GM12878 (cell line): ENCODE results near the gene ADAMTS4. TPM values are rescaled to one million over a fixed set of nuclear protein-coding genes. Genes with fewer than 3 reads are reported as not detected.

Source experiments
- E2F4 ChIP-seq: IDR thresholded peaks from 2 replicates; pipeline ENCODE4 v1.6.1; 2012; ENCODE audit warnings: low read depth, low read length, improper control_type of control experiment
- FOXM1 ChIP-seq: IDR thresholded peaks from 2 replicates; pipeline ENCODE4 v1.6.1; 2012; ENCODE audit warnings: low read depth, mild to moderate bottlenecking, inconsistent platforms, low read length, moderate library complexity
- IRF5 ChIP-seq: fragments of 450-650 bp; IDR thresholded peaks from 2 replicates; pipeline ENCODE4 v1.6.1; 2017; ENCODE audit warnings: borderline replicate concordance
- PAX5 ChIP-seq: IDR thresholded peaks from 2 replicates; pipeline ENCODE4 v1.6.1; 2011; ENCODE audit warnings: low read depth, low read length, borderline replicate concordance
- SMAD5 ChIP-seq: IDR thresholded peaks from 2 replicates; pipeline ENCODE4 v1.6.1; 2016; ENCODE audit warnings: antibody characterized with exemption, low read depth
- SMARCA5 ChIP-seq: fragments of 450-650 bp; IDR thresholded peaks from 2 replicates; pipeline ENCODE4 v1.6.1; 2017; ENCODE audit warnings: mild to moderate bottlenecking
- SREBF2 ChIP-seq: IDR thresholded peaks from 2 replicates; pipeline ENCODE4 v1.6.1; 2012; ENCODE audit warnings: mild to moderate bottlenecking, low read length
- TBL1XR1 ChIP-seq: IDR thresholded peaks from 2 replicates; pipeline ENCODE4 v1.6.1; 2012; ENCODE audit warnings: low read depth, low read length, improper control_type of control experiment
- ZNF24 ChIP-seq: fragments of 450-650 bp; IDR thresholded peaks from 2 replicates; pipeline ENCODE4 v1.6.1; 2017; ENCODE audit warnings: antibody characterized with exemption, mild to moderate bottlenecking
- ZNF622 ChIP-seq: fragments of 450-650 bp; IDR thresholded peaks from 2 replicates; pipeline ENCODE4 v1.6.1; 2017; ENCODE audit warnings: mild to moderate bottlenecking, inconsistent platforms
- polyA plus RNA-seq, 11 experiments: library from polyadenylated mRNA; depleted of rRNA in 4 of 11; unstranded in 6 of 11; stranded (reverse) in 5 of 11; fragments of >200 nt; fragmentation: Nextera tagmentation in 4 of 11; fragmentation: Illumina TruSeq in 1 of 11; extraction: Ambion mirVana in 4 of 11; extraction: Trizol in 1 of 11; gene quantifications; 1 replicate in 1 of 11; 2 replicates in 10 of 11; pipeline versions ENCODE4 v1.2.1 to v1.2.3, GENCODE V29; 2011 to 2016; ENCODE audit warnings: inconsistent platforms in 2 of 11, missing spikeins in 2 of 11, low read depth in 1 of 11
- total RNA-seq, 4 experiments: library from RNA; depleted of rRNA in 3 of 4; stranded (reverse); fragments of >200 nt in 3 of 4; fragmentation: Illumina TruSeq in 1 of 4; extraction: Trizol in 1 of 4; gene quantifications; 2 replicates each; pipeline versions ENCODE4 v1.2.1 to v1.2.3, GENCODE V29; 2013 to 2021
- TF ChIP-seq, protein P1 (sequence below): fragments of 150-350 bp; IDR thresholded peaks from 2 replicates; pipeline ENCODE4 v1.6.1; 2014; ENCODE audit warnings: mild to moderate bottlenecking, low read depth, low read length

The ADAMTS4 gene
- total and polyA plus RNA-seq, 10 of the 15 experiments (the other 5 are each of a cell fraction or from before 2014, with no cell fraction given), result 0.01 to 0.13 (median 0.05) TPM; not detected in 2

GRCh38 chr1:161185732-161186311 is 13.0 kb downstream of the ADAMTS4 start (continued):
- TF ChIP-seq, protein P1, sequence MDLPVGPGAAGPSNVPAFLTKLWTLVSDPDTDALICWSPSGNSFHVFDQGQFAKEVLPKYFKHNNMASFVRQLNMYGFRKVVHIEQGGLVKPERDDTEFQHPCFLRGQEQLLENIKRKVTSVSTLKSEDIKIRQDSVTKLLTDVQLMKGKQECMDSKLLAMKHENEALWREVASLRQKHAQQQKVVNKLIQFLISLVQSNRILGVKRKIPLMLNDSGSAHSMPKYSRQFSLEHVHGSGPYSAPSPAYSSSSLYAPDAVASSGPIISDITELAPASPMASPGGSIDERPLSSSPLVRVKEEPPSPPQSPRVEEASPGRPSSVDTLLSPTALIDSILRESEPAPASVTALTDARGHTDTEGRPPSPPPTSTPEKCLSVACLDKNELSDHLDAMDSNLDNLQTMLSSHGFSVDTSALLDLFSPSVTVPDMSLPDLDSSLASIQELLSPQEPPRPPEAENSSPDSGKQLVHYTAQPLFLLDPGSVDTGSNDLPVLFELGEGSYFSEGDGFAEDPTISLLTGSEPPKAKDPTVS, result no peak
- TF ChIP-seq SMAD5 (no peak), ZNF24 (no peak), PAX5 (no peak), E2F4 (no peak), SREBF2 (no peak), SMARCA5 (peak; percentile 89), IRF5 (no peak), FOXM1 (no peak), TBL1XR1 (no peak), ZNF622 (no peak)
